Fibroblast of peridontal ligament (primary cell): ENCODE measurements around the gene APBB3.

Experiments
- DNase-seq: peaks from one replicate; pipeline ENCODE4 v3.0.0-alpha.2; 2010; ENCODE audit errors: extremely low read depth

Gene APBB3

GRCh38 chr5:140575309-140575708 is 10.9 kb upstream of the APBB3 start:
- peak; percentile 37 for DNase-seq

GRCh38 chr5:140574165-140574564 is 9.8 kb upstream of the APBB3 start:
- no peak for DNase-seq

GRCh38 chr5:140573683-140574082 is 9.3 kb upstream of the APBB3 start:
- no peak for DNase-seq

- no peak for DNase-seq
Measured at GRCh38 chr5:140571105-140571504, 6.7 kb upstream of the APBB3 start.

- no peak for DNase-seq
Measured at GRCh38 chr5:140570488-140570887, 6.1 kb upstream of the APBB3 start.

GRCh38 chr5:140570058-140570457 is 5.7 kb upstream of the APBB3 start:
- no peak for DNase-seq

- DNase-seq, result no peak
Measured at GRCh38 chr5:140569197-140569596, 4.8 kb upstream of the APBB3 start.

GRCh38 chr5:140568443-140569063 is 4.2 kb upstream of the APBB3 start:
- no peak for DNase-seq

- DNase-seq, result no peak
Measured at GRCh38 chr5:140567871-140568270, 3.5 kb upstream of the APBB3 start.

- DNase-seq, result no peak
Measured at GRCh38 chr5:140567136-140567818, 2.9 kb upstream of the APBB3 start.

GRCh38 chr5:140566665-140567064 is 2.3 kb upstream of the APBB3 start:
- DNase-seq, result no peak

GRCh38 chr5:140565780-140566095 is 1.3 kb upstream of the APBB3 start:
- peak; percentile 24 for DNase-seq

GRCh38 chr5:140565024-140565779 is 804 bp upstream of the APBB3 start:
- peak; percentile 16 for DNase-seq

- DNase-seq, result no peak
Measured at GRCh38 chr5:140563596-140563995, 802 bp downstream of the APBB3 start.

- DNase-seq, result no peak
Measured at GRCh38 chr5:140561753-140562523, 2.5 kb downstream of the APBB3 start.

GRCh38 chr5:140560227-140560626 is 4.2 kb downstream of the APBB3 start:
- no peak for DNase-seq

- DNase-seq, result no peak
Measured at GRCh38 chr5:140558542-140558941, 5.9 kb downstream of the APBB3 start.

GRCh38 chr5:140557965-140558364 is 6.4 kb downstream of the APBB3 start:
- DNase-seq, result no peak

- DNase-seq, result peak; percentile 86
Measured at GRCh38 chr5:140557136-140557805, 7.1 kb downstream of the APBB3 start, which contains the start of gene SRA1. Gene SRA1, minus strand, starts transcription at chr5:140557473. Its CDS starts 21 bp downstream, at chr5:140557452.

GRCh38 chr5:140556438-140556837 is 8.0 kb downstream of the APBB3 start:
- peak; percentile 54 for DNase-seq

GRCh38 chr5:140555747-140556312 is 8.6 kb downstream of the APBB3 start:
- peak; percentile 18 for DNase-seq
